ENCODE measurements around the gene DENND5A.
A peak's percentile ranks its signal among the peaks of the same experiment; 100 is the strongest.

The DENND5A gene

GRCh38 chr11:9265211-9266131 is at the start of gene DENND5A:
TSS of gene DENND5A (minus strand) at chr11:9265350. CDS start at chr11:9265069, 281 bp downstream.
- DNase-seq (ENCODE audit: low read depth), result peak; percentile 61
- no peak for TF ChIP-seq CTCF (IDR thresholded peaks at IDR 0.05; ENCODE audit: low read depth, low read length, missing control alignments)
- H3K4me3 ChIP-seq (ENCODE audit: low read depth, low read length), result peak within 1 kb of the TSS; percentile 89
- in situ Hi-C loops (cut with HindIII; ENCODE audit: low sequenced_read_pairs), result no loop called here

- in situ Hi-C loops (cut with HindIII; ENCODE audit: low sequenced_read_pairs), result no loop called here
- TF ChIP-seq CTCF (IDR thresholded peaks at IDR 0.05; ENCODE audit: low read depth, low read length, missing control alignments), result peak; percentile 14
- peak; percentile 97 for DNase-seq (ENCODE audit: low read depth)
- peak within 1 kb of the TSS; percentile 80 for H3K4me3 ChIP-seq (ENCODE audit: low read depth, low read length)
Observed at GRCh38 chr11:9314291-9315077, 49.3 kb upstream of the DENND5A start, which contains the start of gene TMEM41B. TSS of gene TMEM41B (minus strand) at chr11:9314593. CDS start at chr11:9314441, 152 bp downstream.

- in situ Hi-C loops (cut with HindIII; ENCODE audit: low sequenced_read_pairs), result no loop called here
- no peak for TF ChIP-seq CTCF (IDR thresholded peaks at IDR 0.05; ENCODE audit: low read depth, low read length, missing control alignments)
- H3K4me3 ChIP-seq (ENCODE audit: low read depth, low read length), result peak overlapping the region; percentile 80
- no peak for DNase-seq (ENCODE audit: low read depth)
Observed at GRCh38 chr11:9313648-9314290, 48.6 kb upstream of the DENND5A start.

GRCh38 chr11:9310485-9311090 is 45.4 kb upstream of the DENND5A start:
- DNase-seq (ENCODE audit: low read depth), result no peak
- H3K4me3 ChIP-seq (ENCODE audit: low read depth, low read length), result no peak overlapping the region
- in situ Hi-C loops (cut with HindIII; ENCODE audit: low sequenced_read_pairs), result no loop called here
- no peak for TF ChIP-seq CTCF (IDR thresholded peaks at IDR 0.05; ENCODE audit: low read depth, low read length, missing control alignments)

- TF ChIP-seq CTCF (IDR thresholded peaks at IDR 0.05; ENCODE audit: low read depth, low read length, missing control alignments), result no peak
- DNase-seq (ENCODE audit: low read depth), result no peak
- in situ Hi-C loops (cut with HindIII; ENCODE audit: low sequenced_read_pairs), result no loop called here
- no peak overlapping the region for H3K4me3 ChIP-seq (ENCODE audit: low read depth, low read length)
Observed at GRCh38 chr11:9304178-9304577, 39.0 kb upstream of the DENND5A start.

- H3K4me3 ChIP-seq (ENCODE audit: low read depth, low read length), result no peak overlapping the region
- no peak for DNase-seq (ENCODE audit: low read depth)
- in situ Hi-C loops (cut with HindIII; ENCODE audit: low sequenced_read_pairs), result no loop called here
- no peak for TF ChIP-seq CTCF (IDR thresholded peaks at IDR 0.05; ENCODE audit: low read depth, low read length, missing control alignments)
Observed at GRCh38 chr11:9302448-9302847, 37.3 kb upstream of the DENND5A start.
